ENCODE data around the gene AMOTL1.

Gene AMOTL1

GRCh38 chr11:94860333-94860732 lies 92.2 kb downstream of the AMOTL1 start:
- Histone ChIP-seq H3K4me3 (ENCODE audit: low read depth, low read length) (no peak overlapping the region), H3K27ac (ENCODE audit: low read depth, low read length) (no peak overlapping the region), H3K27me3 (ENCODE audit: control insufficient read depth, insufficient read depth, low read length) (no peaks in the 10 kb centered on the region), H3K4me1 (ENCODE audit: control insufficient read depth, insufficient read depth, low read length) (no peaks in the 10 kb centered on the region), H3K36me3 (ENCODE audit: control insufficient read depth, insufficient read depth, low read length) (peaks cover 52% of the 10 kb centered on the region), H3K9me3 (ENCODE audit: control insufficient read depth, insufficient read depth, low read length) (no peaks in the 10 kb centered on the region), H3K9ac (ENCODE audit: low read depth, low read length) (no peak overlapping the region)

GRCh38 chr11:94861306-94861845 lies 93.2 kb downstream of the AMOTL1 start:
- H3K27me3 ChIP-seq (ENCODE audit: control insufficient read depth, insufficient read depth, low read length): no peaks in the 10 kb centered on the region
- H3K9me3 ChIP-seq (ENCODE audit: control insufficient read depth, insufficient read depth, low read length): no peaks in the 10 kb centered on the region
- no peak overlapping the region for H3K27ac ChIP-seq (ENCODE audit: low read depth, low read length)
- no peak overlapping the region for H3K9ac ChIP-seq (ENCODE audit: low read depth, low read length)
- no peak overlapping the region for H3K4me3 ChIP-seq (ENCODE audit: low read depth, low read length)
- H3K36me3 ChIP-seq (ENCODE audit: control insufficient read depth, insufficient read depth, low read length): peaks cover 59% of the 10 kb centered on the region
- 0 out of 2 replicates have a peak, but pooled peaks cover 4% of the 10 kb centered on the region for H3K4me1 ChIP-seq (ENCODE audit: control insufficient read depth, insufficient read depth, low read length)

- Histone ChIP-seq H3K4me1 (ENCODE audit: control insufficient read depth, insufficient read depth, low read length) (peaks cover 11% of the 10 kb centered on the region; the same call in 1 of the 2 replicates), H3K4me3 (ENCODE audit: low read depth, low read length) (no peak overlapping the region), H3K9ac (ENCODE audit: low read depth, low read length) (no peak overlapping the region), H3K36me3 (ENCODE audit: control insufficient read depth, insufficient read depth, low read length) (peaks cover 57% of the 10 kb centered on the region), H3K27ac (ENCODE audit: low read depth, low read length) (no peak overlapping the region), H3K9me3 (ENCODE audit: control insufficient read depth, insufficient read depth, low read length) (no peaks in the 10 kb centered on the region), H3K27me3 (ENCODE audit: control insufficient read depth, insufficient read depth, low read length) (no peaks in the 10 kb centered on the region)
Measured at GRCh38 chr11:94862926-94863880, 95.0 kb downstream of the AMOTL1 start.

- Histone ChIP-seq H3K9me3 (ENCODE audit: control insufficient read depth, insufficient read depth, low read length) (no peaks in the 10 kb centered on the region), H3K27me3 (ENCODE audit: control insufficient read depth, insufficient read depth, low read length) (no peaks in the 10 kb centered on the region), H3K9ac (ENCODE audit: low read depth, low read length) (no peak overlapping the region), H3K4me3 (ENCODE audit: low read depth, low read length) (no peak overlapping the region), H3K4me1 (ENCODE audit: control insufficient read depth, insufficient read depth, low read length) (peaks cover 11% of the 10 kb centered on the region; the same call in 1 of the 2 replicates), H3K27ac (ENCODE audit: low read depth, low read length) (no peak overlapping the region), H3K36me3 (ENCODE audit: control insufficient read depth, insufficient read depth, low read length) (peaks cover 61% of the 10 kb centered on the region)
Measured at GRCh38 chr11:94864506-94865045, 96.4 kb downstream of the AMOTL1 start.

GRCh38 chr11:94866231-94866822 lies 98.2 kb downstream of the AMOTL1 start:
- Histone ChIP-seq H3K4me1 (ENCODE audit: control insufficient read depth, insufficient read depth, low read length) (peaks cover 11% of the 10 kb centered on the region; the same call in 1 of the 2 replicates), H3K36me3 (ENCODE audit: control insufficient read depth, insufficient read depth, low read length) (peaks cover 61% of the 10 kb centered on the region)

GRCh38 chr11:94866936-94867795 lies 99.0 kb downstream of the AMOTL1 start:
- H3K4me1 ChIP-seq (ENCODE audit: control insufficient read depth, insufficient read depth, low read length): peaks cover 11% of the 10 kb centered on the region; the same call in 1 of the 2 replicates
- H3K4me3 ChIP-seq (ENCODE audit: low read depth, low read length): no peak overlapping the region
- peaks cover 69% of the 10 kb centered on the region for H3K36me3 ChIP-seq (ENCODE audit: control insufficient read depth, insufficient read depth, low read length)
- no peaks in the 10 kb centered on the region for H3K9me3 ChIP-seq (ENCODE audit: control insufficient read depth, insufficient read depth, low read length)
- no peaks in the 10 kb centered on the region for H3K27me3 ChIP-seq (ENCODE audit: control insufficient read depth, insufficient read depth, low read length)
- peak overlapping the region; percentile 86 for H3K27ac ChIP-seq (ENCODE audit: low read depth, low read length)
- H3K9ac ChIP-seq (ENCODE audit: low read depth, low read length): no peak overlapping the region

More at GRCh38 chr11:94866231-94866822, 98.2 kb downstream of the AMOTL1 start:
- Histone ChIP-seq H3K27ac (ENCODE audit: low read depth, low read length) (peak overlapping the region; percentile 86), H3K4me3 (ENCODE audit: low read depth, low read length) (no peak overlapping the region), H3K27me3 (ENCODE audit: control insufficient read depth, insufficient read depth, low read length) (no peaks in the 10 kb centered on the region), H3K9ac (ENCODE audit: low read depth, low read length) (no peak overlapping the region), H3K9me3 (ENCODE audit: control insufficient read depth, insufficient read depth, low read length) (no peaks in the 10 kb centered on the region)

- Histone ChIP-seq H3K4me3 (ENCODE audit: low read depth, low read length) (no peak overlapping the region), H3K36me3 (ENCODE audit: control insufficient read depth, insufficient read depth, low read length) (peaks cover 73% of the 10 kb centered on the region), H3K4me1 (ENCODE audit: control insufficient read depth, insufficient read depth, low read length) (peaks cover 11% of the 10 kb centered on the region; the same call in 1 of the 2 replicates), H3K9me3 (ENCODE audit: control insufficient read depth, insufficient read depth, low read length) (no peaks in the 10 kb centered on the region), H3K9ac (ENCODE audit: low read depth, low read length) (no peak overlapping the region), H3K27me3 (ENCODE audit: control insufficient read depth, insufficient read depth, low read length) (no peaks in the 10 kb centered on the region), H3K27ac (ENCODE audit: low read depth, low read length) (no peak overlapping the region)
Measured at GRCh38 chr11:94868468-94868867, 100.3 kb downstream of the AMOTL1 start.

GRCh38 chr11:94869186-94869585 lies 101.0 kb downstream of the AMOTL1 start:
- Histone ChIP-seq H3K9ac (ENCODE audit: low read depth, low read length) (no peak overlapping the region), H3K27me3 (ENCODE audit: control insufficient read depth, insufficient read depth, low read length) (no peaks in the 10 kb centered on the region), H3K36me3 (ENCODE audit: control insufficient read depth, insufficient read depth, low read length) (peaks cover 73% of the 10 kb centered on the region), H3K4me3 (ENCODE audit: low read depth, low read length) (no peak overlapping the region), H3K9me3 (ENCODE audit: control insufficient read depth, insufficient read depth, low read length) (no peaks in the 10 kb centered on the region), H3K27ac (ENCODE audit: low read depth, low read length) (no peak overlapping the region), H3K4me1 (ENCODE audit: control insufficient read depth, insufficient read depth, low read length) (peaks cover 11% of the 10 kb centered on the region; the same call in 1 of the 2 replicates)

GRCh38 chr11:94870422-94870821 lies 102.3 kb downstream of the AMOTL1 start:
- H3K9me3 ChIP-seq (ENCODE audit: control insufficient read depth, insufficient read depth, low read length): no peaks in the 10 kb centered on the region
- H3K4me1 ChIP-seq (ENCODE audit: control insufficient read depth, insufficient read depth, low read length): peaks cover 11% of the 10 kb centered on the region; the same call in 1 of the 2 replicates
- peaks cover 61% of the 10 kb centered on the region for H3K36me3 ChIP-seq (ENCODE audit: control insufficient read depth, insufficient read depth, low read length)
- H3K27ac ChIP-seq (ENCODE audit: low read depth, low read length): no peak overlapping the region
- H3K4me3 ChIP-seq (ENCODE audit: low read depth, low read length): no peak overlapping the region
- no peak overlapping the region for H3K9ac ChIP-seq (ENCODE audit: low read depth, low read length)
- H3K27me3 ChIP-seq (ENCODE audit: control insufficient read depth, insufficient read depth, low read length): no peaks in the 10 kb centered on the region

Measured in HUES48 (cell line).